GM06990 (cell line): ENCODE data around the gene CNTNAP2.

Experiments used
- DNase-seq: peaks from one replicate; pipeline ENCODE4 v3.0.0-alpha.2; 2011; ENCODE audit not compliant: insufficient read length; ENCODE audit errors: extremely low read depth
- H3K27me3 ChIP-seq: replicated peaks from 2 replicates; pipeline ENCODE4 v1.6.0; 2011; ENCODE audit warnings: low read length; ENCODE audit not compliant: control insufficient read depth, insufficient read depth
- H3K36me3 ChIP-seq: 2 replicates; pipeline ENCODE4 v1.5.1; 2011; ENCODE audit warnings: low read length; ENCODE audit not compliant: control insufficient read depth, insufficient read depth
- H3K4me3 ChIP-seq: replicated peaks from 2 replicates; pipeline ENCODE4 v1.5.1; 2011; ENCODE audit warnings: low read depth, mild to moderate bottlenecking, control low read depth, low read length
- TF ChIP-seq, protein P1 (sequence below): IDR thresholded peaks from 2 replicates; pipeline ENCODE4 v1.5.1; 2011; ENCODE audit warnings: low read length, control low read depth, mild to moderate bottlenecking, inconsistent platforms; ENCODE audit not compliant: insufficient read depth, poor library complexity, severe bottlenecking

Gene CNTNAP2

DNA sequence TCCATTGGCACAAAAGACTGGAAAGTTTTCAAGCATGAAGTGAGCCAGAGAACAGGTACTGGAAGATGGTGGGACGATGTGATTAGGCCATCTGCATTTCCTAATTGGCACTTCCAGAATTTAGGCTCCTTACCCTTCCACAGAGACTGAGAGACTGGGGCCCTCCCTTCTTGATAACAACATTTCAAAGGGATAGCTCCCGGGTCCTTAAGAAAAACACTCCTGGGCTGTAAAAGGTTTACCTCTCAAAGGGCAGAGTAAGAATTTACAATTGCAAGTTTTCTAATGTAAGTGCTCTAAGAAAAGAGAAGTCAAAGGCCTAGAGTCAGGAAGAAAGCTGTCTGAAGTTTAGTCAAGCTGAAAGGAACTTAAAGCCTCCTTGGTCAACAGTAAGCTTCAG lies 1914.4 kb downstream of the CNTNAP2 start:
- no peaks in the 10 kb centered on the region for H3K36me3 ChIP-seq
- TF ChIP-seq, protein P1, sequence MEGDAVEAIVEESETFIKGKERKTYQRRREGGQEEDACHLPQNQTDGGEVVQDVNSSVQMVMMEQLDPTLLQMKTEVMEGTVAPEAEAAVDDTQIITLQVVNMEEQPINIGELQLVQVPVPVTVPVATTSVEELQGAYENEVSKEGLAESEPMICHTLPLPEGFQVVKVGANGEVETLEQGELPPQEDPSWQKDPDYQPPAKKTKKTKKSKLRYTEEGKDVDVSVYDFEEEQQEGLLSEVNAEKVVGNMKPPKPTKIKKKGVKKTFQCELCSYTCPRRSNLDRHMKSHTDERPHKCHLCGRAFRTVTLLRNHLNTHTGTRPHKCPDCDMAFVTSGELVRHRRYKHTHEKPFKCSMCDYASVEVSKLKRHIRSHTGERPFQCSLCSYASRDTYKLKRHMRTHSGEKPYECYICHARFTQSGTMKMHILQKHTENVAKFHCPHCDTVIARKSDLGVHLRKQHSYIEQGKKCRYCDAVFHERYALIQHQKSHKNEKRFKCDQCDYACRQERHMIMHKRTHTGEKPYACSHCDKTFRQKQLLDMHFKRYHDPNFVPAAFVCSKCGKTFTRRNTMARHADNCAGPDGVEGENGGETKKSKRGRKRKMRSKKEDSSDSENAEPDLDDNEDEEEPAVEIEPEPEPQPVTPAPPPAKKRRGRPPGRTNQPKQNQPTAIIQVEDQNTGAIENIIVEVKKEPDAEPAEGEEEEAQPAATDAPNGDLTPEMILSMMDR, result no peak
- DNase-seq, result no peak

DNA sequence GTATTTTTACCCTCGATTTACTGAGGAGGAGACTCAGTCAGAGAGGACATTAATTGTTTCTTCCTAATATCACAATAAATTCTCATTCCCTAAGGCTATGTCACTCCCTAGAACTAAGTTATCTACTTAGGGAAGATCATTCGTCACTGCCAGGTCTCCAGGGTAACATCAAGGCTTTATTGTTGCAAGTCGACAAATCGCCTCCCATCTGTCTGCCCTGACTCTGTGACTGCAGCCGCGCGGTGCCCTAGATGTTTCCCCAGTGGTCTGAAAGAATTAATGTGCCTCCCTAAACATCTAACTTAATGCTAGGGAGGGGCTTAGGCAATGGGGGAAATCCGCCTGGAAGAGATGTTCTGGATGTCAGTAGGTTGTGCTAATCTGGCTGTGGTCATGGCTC lies 1915.2 kb downstream of the CNTNAP2 start:
- no peak for DNase-seq
- Histone ChIP-seq H3K4me3 (no peak overlapping the region), H3K36me3 (no peaks in the 10 kb centered on the region), H3K27me3 (no peaks in the 10 kb centered on the region)
- TF ChIP-seq, protein P1, result no peak

More for the DNA sequence above, 1914.4 kb downstream of the CNTNAP2 start:
- Histone ChIP-seq H3K27me3 (no peaks in the 10 kb centered on the region), H3K4me3 (no peak overlapping the region)

DNA sequence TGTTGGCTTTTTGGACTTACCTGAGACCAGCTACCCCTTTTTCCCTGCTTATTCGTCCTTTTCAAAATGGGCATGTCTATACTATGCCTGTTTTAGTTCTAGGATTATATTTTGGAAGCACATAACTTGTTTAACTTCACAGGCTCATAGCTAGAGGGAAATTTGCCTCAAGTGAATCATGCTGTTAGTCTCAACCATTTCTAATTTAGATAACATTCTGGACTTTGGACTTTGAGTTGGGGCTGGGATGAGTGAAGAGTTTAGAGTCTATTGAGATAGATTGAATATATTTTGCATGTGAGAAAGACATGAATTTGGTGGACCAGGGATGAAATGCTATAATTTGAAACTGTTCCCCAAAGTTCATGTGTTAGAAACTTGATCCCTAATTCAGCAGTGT lies 1919.3 kb downstream of the CNTNAP2 start:
- no peak overlapping the region for H3K4me3 ChIP-seq
- no peaks in the 10 kb centered on the region for H3K27me3 ChIP-seq
- no peaks in the 10 kb centered on the region for H3K36me3 ChIP-seq
- DNase-seq, result no peak
- TF ChIP-seq, protein P1, result no peak

DNA sequence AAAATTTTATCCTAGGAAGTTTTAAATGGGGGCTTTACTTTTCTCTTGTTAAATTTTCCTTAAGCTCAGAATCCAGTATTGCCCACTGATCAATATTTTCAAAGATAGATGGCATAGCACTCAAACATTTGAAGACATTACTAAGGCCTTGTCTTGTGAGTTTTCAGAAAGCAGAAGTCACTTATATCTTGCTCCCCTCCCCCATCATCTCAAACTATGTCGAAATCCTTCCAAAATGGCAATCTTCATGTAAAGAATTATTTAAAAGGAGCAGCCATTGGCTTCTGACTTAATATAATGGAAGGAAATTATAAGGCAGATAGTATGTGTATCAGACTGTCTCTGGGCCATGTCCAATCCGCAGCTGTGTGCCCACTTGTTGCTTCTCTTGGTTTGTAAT lies 1920.4 kb downstream of the CNTNAP2 start:
- Histone ChIP-seq H3K27me3 (no peaks in the 10 kb centered on the region), H3K4me3 (no peak overlapping the region), H3K36me3 (no peaks in the 10 kb centered on the region)
- TF ChIP-seq, protein P1, result no peak
- DNase-seq, result no peak

DNA sequence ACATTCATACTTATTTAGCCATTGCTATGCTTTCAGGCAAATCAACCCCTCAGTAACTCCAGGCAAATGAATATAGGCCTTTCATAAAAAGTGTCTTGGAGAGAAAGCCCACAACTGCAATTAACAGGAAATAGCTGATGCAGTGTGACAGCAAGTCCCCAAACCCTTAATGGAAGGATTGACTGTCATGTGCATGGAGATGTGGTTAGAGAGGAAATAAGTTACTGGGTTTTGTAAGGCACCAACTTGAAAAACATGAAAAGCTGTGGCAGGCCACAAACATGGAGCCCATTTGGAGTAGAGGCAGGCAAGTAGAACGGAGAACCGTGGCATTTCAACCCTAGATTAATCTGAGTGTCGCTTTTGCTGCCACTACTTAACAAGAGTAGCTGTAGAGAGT lies 1924.6 kb downstream of the CNTNAP2 start:
- no peaks in the 10 kb centered on the region for H3K27me3 ChIP-seq
- no peak for DNase-seq
- no peaks in the 10 kb centered on the region for H3K36me3 ChIP-seq
- H3K4me3 ChIP-seq, result no peak overlapping the region
- TF ChIP-seq, protein P1, result no peak

DNA sequence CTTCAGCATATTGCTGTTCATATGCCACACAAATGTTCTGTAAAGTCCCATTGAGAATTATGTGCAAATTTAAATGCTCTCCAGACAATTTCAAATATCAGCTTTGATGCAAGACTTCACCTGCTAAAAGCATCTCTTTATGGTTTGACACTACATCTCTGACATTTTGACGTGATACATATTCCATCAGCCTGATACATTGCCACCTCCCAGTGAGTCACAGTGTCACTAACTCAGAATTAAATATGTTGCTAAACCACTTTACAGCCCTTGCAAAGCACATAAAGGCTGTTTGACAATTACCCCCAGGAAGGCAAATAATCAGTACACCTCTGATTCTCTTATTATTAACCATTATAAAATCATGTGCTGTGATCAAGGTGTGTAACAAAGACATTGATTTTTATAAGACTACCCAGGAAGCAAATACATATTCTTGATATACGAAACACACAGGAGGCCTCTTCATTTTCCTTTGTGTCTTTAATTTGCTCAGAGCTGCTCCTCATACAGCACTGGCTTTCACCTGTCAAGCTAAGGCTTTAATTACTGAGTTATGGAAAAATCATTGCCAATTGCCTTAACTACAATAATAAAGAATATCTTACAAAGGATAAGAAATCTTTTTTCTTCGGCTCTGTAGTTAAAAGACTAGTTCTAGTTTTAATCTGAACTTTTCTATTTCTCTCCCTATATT lies 1926.5 kb downstream of the CNTNAP2 start:
- H3K36me3 ChIP-seq, result no peaks in the 10 kb centered on the region
- no peak overlapping the region for H3K4me3 ChIP-seq
- TF ChIP-seq, protein P1, result no peak
- H3K27me3 ChIP-seq, result no peaks in the 10 kb centered on the region
- no peak for DNase-seq
